ENCODE data around the gene SLC30A2. TPM values are rescaled to one million over a fixed set of nuclear protein-coding genes. Genes with fewer than 3 reads are reported as not detected.
A peak's percentile ranks its signal among the peaks of the same experiment; 100 is the strongest.

Gene SLC30A2
- total RNA-seq, 1 experiment from 2014 or later: 0.07 TPM

- Histone ChIP-seq H3K4me1 (ENCODE audit: insufficient read depth, low read length) (no peaks in the 10 kb centered on the region), H3K79me2 (ENCODE audit: low read length) (no peaks in the 10 kb centered on the region), H2AFZ (ENCODE audit: low read length) (no peak overlapping the region), H3K9me2 (replicated peaks; ENCODE audit: low read length) (no peaks in the 10 kb centered on the region), H3K4me3 (ENCODE audit: low read length) (no peak overlapping the region), H3K4me2 (ENCODE audit: low read length) (no peak overlapping the region), H4K20me1 (ENCODE audit: low read length) (no peaks in the 10 kb centered on the region), H3K27ac (ENCODE audit: low read length) (no peak overlapping the region), H3K9me3 (ENCODE audit: low read length) (no peaks in the 10 kb centered on the region), H3K27me3 (ENCODE audit: low read length) (no peaks in the 10 kb centered on the region), H3F3A (ENCODE audit: low read length, unreplicated experiment) (no peaks in the 10 kb centered on the region), H3K36me3 (ENCODE audit: low read depth, low read length) (no peaks in the 10 kb centered on the region), H3K9ac (ENCODE audit: low read length) (no peak overlapping the region)
- ATAC-seq (no peak), DNase-seq (no peak)
- TF ChIP-seq EZH2 (IDR thresholded peaks at IDR 0.05; ENCODE audit: low read length, unreplicated experiment) (no peak), EZH2phosphoT487 (IDR thresholded peaks at IDR 0.05; ENCODE audit: borderline replicate concordance, low read length) (no peak), CTCF (conservative IDR thresholded peaks at IDR 0.05; ENCODE audit: low read depth, low read length) (no peak)
- ChIA-PET CTCF (interaction anchor here (1.0 kb wide), 1 partner anchor 108 kb away, joined by 3 read pairs; no protein-coding TSS in a partner anchor), POLR2A (ENCODE audit: unreplicated experiment) (no interaction called here)
- intact Hi-C loops (cut with micrococcal nuclease): no loop called here
- BruUV-seq (replicated peaks): no TSS peak
Measured at GRCh38 chr1:26003756-26004155, 42.2 kb downstream of the SLC30A2 start.

GRCh38 chr1:26003262-26003661 is 42.7 kb downstream of the SLC30A2 start:
- Histone ChIP-seq H3K4me3 (ENCODE audit: low read length) (no peak overlapping the region), H3K4me1 (ENCODE audit: insufficient read depth, low read length) (peaks cover 4% of the 10 kb centered on the region; the same call in 1 of the 2 replicates), H3K27ac (ENCODE audit: low read length) (no peak overlapping the region), H3K4me2 (ENCODE audit: low read length) (no peak overlapping the region), H4K20me1 (ENCODE audit: low read length) (no peaks in the 10 kb centered on the region), H3K27me3 (ENCODE audit: low read length) (no peaks in the 10 kb centered on the region), H2AFZ (ENCODE audit: low read length) (no peak overlapping the region), H3K36me3 (ENCODE audit: low read depth, low read length) (no peaks in the 10 kb centered on the region), H3K79me2 (ENCODE audit: low read length) (no peaks in the 10 kb centered on the region), H3K9me2 (replicated peaks; ENCODE audit: low read length) (no peaks in the 10 kb centered on the region), H3K9ac (ENCODE audit: low read length) (no peak overlapping the region), H3K9me3 (ENCODE audit: low read length) (no peaks in the 10 kb centered on the region), H3F3A (ENCODE audit: low read length, unreplicated experiment) (no peaks in the 10 kb centered on the region)
- CTCF ChIA-PET: no interaction called here
- intact Hi-C loops (cut with micrococcal nuclease): no loop called here
- POLR2A ChIA-PET (ENCODE audit: unreplicated experiment): no interaction called here
- TF ChIP-seq EZH2 (IDR thresholded peaks at IDR 0.05; ENCODE audit: low read length, unreplicated experiment): no peak
- TF ChIP-seq CTCF (conservative IDR thresholded peaks at IDR 0.05; ENCODE audit: low read depth, low read length): no peak
- no peak for TF ChIP-seq EZH2phosphoT487 (IDR thresholded peaks at IDR 0.05; ENCODE audit: borderline replicate concordance, low read length)
- ATAC-seq (no peak), DNase-seq (no peak)
- BruUV-seq (replicated peaks): no TSS peak

- intact Hi-C loops (cut with micrococcal nuclease): loop anchor here (2.0 to 5.0 kb wide), 2 partner anchors 94 to 177 kb away; no protein-coding TSS in a partner anchor
- no peak overlapping the region for H3K9ac ChIP-seq (ENCODE audit: low read length)
- no peak overlapping the region for H3K4me2 ChIP-seq (ENCODE audit: low read length)
- no peak overlapping the region for H3K4me3 ChIP-seq (ENCODE audit: low read length)
- no peaks in the 10 kb centered on the region for H3K36me3 ChIP-seq (ENCODE audit: low read depth, low read length)
- no peaks in the 10 kb centered on the region for H3K27me3 ChIP-seq (ENCODE audit: low read length)
- POLR2A ChIA-PET (ENCODE audit: unreplicated experiment): interaction anchor here (0.7 kb wide), 2 partner anchors 111 to 124 kb away, joined by 5 to 22 read pairs; partner anchors contain the start of gene PAQR7
- TF ChIP-seq EZH2 (IDR thresholded peaks at IDR 0.05; ENCODE audit: low read length, unreplicated experiment) (no peak), EZH2phosphoT487 (IDR thresholded peaks at IDR 0.05; ENCODE audit: borderline replicate concordance, low read length) (no peak), CTCF (conservative IDR thresholded peaks at IDR 0.05; ENCODE audit: low read depth, low read length) (no peak)
- H3F3A ChIP-seq (ENCODE audit: low read length, unreplicated experiment): no peaks in the 10 kb centered on the region
- no peaks in the 10 kb centered on the region for H4K20me1 ChIP-seq (ENCODE audit: low read length)
- no peaks in the 10 kb centered on the region for H3K9me2 ChIP-seq (replicated peaks; ENCODE audit: low read length)
- H3K9me3 ChIP-seq (ENCODE audit: low read length): no peaks in the 10 kb centered on the region
- H2AFZ ChIP-seq (ENCODE audit: low read length): peak overlapping the region; percentile 88
- H3K27ac ChIP-seq (ENCODE audit: low read length): no peak overlapping the region
- no peak for DNase-seq
- no peak for ATAC-seq
- H3K4me1 ChIP-seq (ENCODE audit: insufficient read depth, low read length): peaks cover 14% of the 10 kb centered on the region
- BruUV-seq (replicated peaks): no TSS peak
- H3K79me2 ChIP-seq (ENCODE audit: low read length): 0 out of 2 replicates have a peak, but pooled peaks cover 4% of the 10 kb centered on the region
- CTCF ChIA-PET: interaction anchor here (3.1 kb wide), 1 partner anchor 103 kb away, joined by 104 read pairs; no protein-coding TSS in a partner anchor
Measured at GRCh38 chr1:25999041-25999800, 46.7 kb downstream of the SLC30A2 start.

Data from PC-3 (cell line).